HEK293T (cell line): ENCODE data around the gene ZNF469.

Experiments used
- BHLHE40 ChIP-seq: fragments of 450-650 bp; IDR thresholded peaks from 2 replicates; pipeline ENCODE4 v1.6.1; 2016; ENCODE audit warnings: mild to moderate bottlenecking, moderate library complexity, borderline replicate concordance
- FOXM1 ChIP-seq: fragments of 450-650 bp; IDR thresholded peaks from 2 replicates; pipeline ENCODE4 v1.6.1; 2017; ENCODE audit warnings: mild to moderate bottlenecking, borderline replicate concordance
- SP1 ChIP-seq: fragments of 450-650 bp; IDR thresholded peaks from 2 replicates; pipeline ENCODE4 v1.6.1; 2017

- no peak for TF ChIP-seq BHLHE40
- no peak for TF ChIP-seq FOXM1
- TF ChIP-seq SP1 = no peak
Observed at GRCh38 chr16:88389191-88389590, 6.4 kb downstream of the ZNF469 start.
